CD4-positive, CD25-positive, alpha-beta regulatory T cell (primary cell): ENCODE results near the gene MPV17L. TPM values are rescaled to one million over a fixed set of nuclear protein-coding genes. Genes with fewer than 3 reads are reported as not detected.
A peak's percentile ranks its signal among the peaks of the same experiment; 100 is the strongest.
"Not testable (repeated sequence)": the region's sequence is repeated elsewhere in the genome, so short reads cannot be mapped to it uniquely, and the experiment has no call there.

ENCODE experiments used
- ATAC-seq, 2 donors: fragments of 150-1000 bp; cut with Tn5 transposase; one replicate each; pipeline ENCODE4 v1.10.0; 2021; ENCODE audit warnings: low read depth in 2 of 2, moderate number of reproducible peaks in 2 of 2, moderate library complexity in 1 of 2
- DNase-seq, 3 donors: peaks; one replicate each; pipeline versions ENCODE4 v3.0.0 to v3.0.0-alpha.2; 2012 to 2022; ENCODE audit warnings: mixed read lengths in 1 of 3
- H3K27ac ChIP-seq: one replicate; pipeline ENCODE4 v1.7.0; 2013; ENCODE audit warnings: mild to moderate bottlenecking, low read length; ENCODE audit not compliant: insufficient read depth, poor library complexity, severe bottlenecking
- H3K27me3 ChIP-seq: one replicate; pipeline ENCODE4 v1.7.0; 2013; ENCODE audit warnings: low read length; ENCODE audit not compliant: control insufficient read depth, insufficient read depth
- H3K36me3 ChIP-seq: one replicate; pipeline ENCODE4 v1.7.0; 2013; ENCODE audit warnings: mild to moderate bottlenecking, low read length, moderate library complexity; ENCODE audit not compliant: control insufficient read depth, insufficient read depth
- H3K4me1 ChIP-seq: 2 replicates; pipeline ENCODE4 v1.7.0; 2013; ENCODE audit warnings: mild to moderate bottlenecking, low read length; ENCODE audit not compliant: insufficient read depth, control insufficient read depth, poor library complexity, severe bottlenecking
- H3K4me3 ChIP-seq: one replicate; pipeline ENCODE4 v1.7.0; 2013; ENCODE audit warnings: low read depth, mild to moderate bottlenecking, low read length, moderate library complexity
- H3K9me3 ChIP-seq, 2 experiments: 1 replicate in 1 of 2; 2 replicates in 1 of 2; pipeline ENCODE4 v1.7.0; 2013; ENCODE audit warnings: low read length in 2 of 2, mild to moderate bottlenecking in 1 of 2, moderate library complexity in 1 of 2; ENCODE audit not compliant: control insufficient read depth in 2 of 2
- H3K27ac Mint-ChIP-seq, 3 donors: one replicate each; pipeline ENCODE4 v1.8.0; 2020 to 2022; ENCODE audit warnings: mild to moderate bottlenecking in 3 of 3, mixed read lengths in 3 of 3, moderate library complexity in 2 of 3
- H3K27me3 Mint-ChIP-seq: one replicate; pipeline ENCODE4 v1.8.0; 2022; ENCODE audit warnings: mild to moderate bottlenecking, mixed read lengths
- H3K36me3 Mint-ChIP-seq: one replicate; pipeline ENCODE4 v1.8.0; 2020; ENCODE audit warnings: mixed read lengths
- H3K4me1 Mint-ChIP-seq, 4 donors: one replicate each; pipeline ENCODE4 v1.8.0; 2020 to 2022; ENCODE audit warnings: mixed read lengths in 4 of 4, mild to moderate bottlenecking in 1 of 4
- H3K4me3 Mint-ChIP-seq, 4 donors: one replicate each; pipeline ENCODE4 v1.8.0; 2020 to 2022; ENCODE audit warnings: mild to moderate bottlenecking in 4 of 4, mixed read lengths in 4 of 4, moderate library complexity in 3 of 4
- H3K9me3 Mint-ChIP-seq, 7 donors: one replicate each; pipeline ENCODE4 v1.8.0; 2020 to 2022; ENCODE audit warnings: mixed read lengths in 7 of 7, mild to moderate bottlenecking in 3 of 7, moderate library complexity in 2 of 7
- polyA plus RNA-seq, 4 donors: library from polyadenylated mRNA; unstranded; fragments of 300-500 nt; fragmentation: Illumina TruSeq; gene quantifications; one replicate each; pipeline ENCODE4 v1.2.3, GENCODE V29; 2021
- total RNA-seq: library from RNA; stranded (reverse); gene quantifications from one replicate; pipeline ENCODE4 v1.2.3, GENCODE V29; 2022

Gene MPV17L
- total and polyA plus RNA-seq, 5 donors from 2014 or later: not detected

GRCh38 chr16:15382810-15383209, 12.7 kb upstream of the MPV17L start:
- H3K27ac ChIP-seq, H3K27me3 Mint-ChIP-seq, H3K4me3 ChIP-seq, H3K36me3 Mint-ChIP-seq, H3K27ac Mint-ChIP-seq, H3K27me3 ChIP-seq, H3K4me1 Mint-ChIP-seq, H3K36me3 ChIP-seq, H3K4me1 ChIP-seq, H3K9me3 Mint-ChIP-seq, H3K9me3 ChIP-seq, DNase-seq, ATAC-seq, H3K4me3 Mint-ChIP-seq: not testable (repeated sequence)

GRCh38 chr16:15388060-15388459, 7.5 kb upstream of the MPV17L start:
- H3K4me1 Mint-ChIP-seq, H3K4me3 Mint-ChIP-seq, H3K36me3 Mint-ChIP-seq, ATAC-seq, H3K36me3 ChIP-seq, H3K4me1 ChIP-seq, H3K27ac Mint-ChIP-seq, DNase-seq, H3K27ac ChIP-seq, H3K9me3 Mint-ChIP-seq, H3K27me3 ChIP-seq, H3K9me3 ChIP-seq, H3K4me3 ChIP-seq: not testable (repeated sequence)
- peaks cover 21% of the 10 kb centered on the region for H3K27me3 Mint-ChIP-seq

- not testable (repeated sequence) for H3K4me1 ChIP-seq, H3K36me3 ChIP-seq, H3K9me3 ChIP-seq, H3K36me3 Mint-ChIP-seq, H3K4me1 Mint-ChIP-seq, ATAC-seq, H3K27ac ChIP-seq, H3K27me3 ChIP-seq, DNase-seq, H3K9me3 Mint-ChIP-seq, H3K27ac Mint-ChIP-seq, H3K4me3 Mint-ChIP-seq, H3K4me3 ChIP-seq
- H3K27me3 Mint-ChIP-seq: peaks cover 24% of the 10 kb centered on the region
These were observed 5.6 kb upstream of the MPV17L start for GRCh38 chr16:15389916-15390315.

GRCh38 chr16:15393025-15393424, 2.5 kb upstream of the MPV17L start:
- Mint-ChIP-seq H3K4me3 (peak overlapping the region in 1 of 4 donors; percentile 27), H3K27me3 (peaks cover 25% of the 10 kb centered on the region)
- H3K9me3 Mint-ChIP-seq: not testable (repeated sequence)

GRCh38 chr16:15396509-15396829, 915 bp downstream of the MPV17L start:
- not testable (repeated sequence) for H3K36me3 ChIP-seq, H3K27me3 ChIP-seq, H3K36me3 Mint-ChIP-seq, DNase-seq, H3K4me3 ChIP-seq, H3K9me3 ChIP-seq, H3K9me3 Mint-ChIP-seq, H3K4me3 Mint-ChIP-seq, H3K4me1 ChIP-seq, H3K4me1 Mint-ChIP-seq, H3K27ac ChIP-seq, ATAC-seq, H3K27ac Mint-ChIP-seq
- H3K27me3 Mint-ChIP-seq: peaks cover 17% of the 10 kb centered on the region

More at GRCh38 chr16:15393025-15393424, 2.5 kb upstream of the MPV17L start:
- H3K4me1 Mint-ChIP-seq, H3K36me3 ChIP-seq, H3K4me3 ChIP-seq, H3K27me3 ChIP-seq, H3K9me3 ChIP-seq, DNase-seq, H3K36me3 Mint-ChIP-seq, H3K4me1 ChIP-seq, ATAC-seq, H3K27ac ChIP-seq, H3K27ac Mint-ChIP-seq: not testable (repeated sequence)

GRCh38 chr16:15396948-15397594, 1.5 kb downstream of the MPV17L start:
- Histone ChIP-seq H3K27me3 (no peaks in the 10 kb centered on the region), H3K36me3 (no peaks in the 10 kb centered on the region), H3K27ac (no peak overlapping the region), H3K4me1 (no peaks in the 10 kb centered on the region), H3K4me3 (no peak overlapping the region), H3K9me3 (no peaks in the 10 kb centered on the region)
- H3K4me1 Mint-ChIP-seq: no peaks in the 10 kb centered on the region
- no peaks in the 10 kb centered on the region for H3K36me3 Mint-ChIP-seq
- ATAC-seq: no peak
- H3K9me3 Mint-ChIP-seq: no peaks in the 10 kb centered on the region
- peaks cover 17% of the 10 kb centered on the region for H3K27me3 Mint-ChIP-seq
- no peak overlapping the region for H3K27ac Mint-ChIP-seq
- no peak overlapping the region for H3K4me3 Mint-ChIP-seq
- no peak for DNase-seq

GRCh38 chr16:15398618-15399316, 3.2 kb downstream of the MPV17L start:
- H3K36me3 ChIP-seq: no peaks in the 10 kb centered on the region
- Mint-ChIP-seq H3K4me1 (peaks cover 0 to 6% (median 0%) of the 10 kb centered on the region in 4 donors), H3K27me3 (peaks cover 17% of the 10 kb centered on the region), H3K4me3 (no peak overlapping the region), H3K36me3 (no peaks in the 10 kb centered on the region), H3K9me3 (no peaks in the 10 kb centered on the region), H3K27ac (no peak overlapping the region)
- H3K4me1 ChIP-seq: no peaks in the 10 kb centered on the region
- ATAC-seq (no peak), DNase-seq (no peak)
- H3K27ac ChIP-seq: no peak overlapping the region
- no peak overlapping the region for H3K4me3 ChIP-seq
- H3K27me3 ChIP-seq: no peaks in the 10 kb centered on the region
- H3K9me3 ChIP-seq: no peaks in the 10 kb centered on the region

GRCh38 chr16:15399317-15399716, 3.8 kb downstream of the MPV17L start:
- Histone ChIP-seq H3K4me1 (no peaks in the 10 kb centered on the region), H3K36me3 (no peaks in the 10 kb centered on the region), H3K27ac (no peak overlapping the region), H3K9me3 (no peaks in the 10 kb centered on the region), H3K4me3 (no peak overlapping the region), H3K27me3 (no peaks in the 10 kb centered on the region)
- Mint-ChIP-seq H3K27ac (no peak overlapping the region), H3K4me1 (peaks cover 0 to 6% (median 0%) of the 10 kb centered on the region in 4 donors), H3K36me3 (no peaks in the 10 kb centered on the region), H3K4me3 (no peak overlapping the region), H3K27me3 (peaks cover 17% of the 10 kb centered on the region), H3K9me3 (no peaks in the 10 kb centered on the region)
- no peak for ATAC-seq
- DNase-seq: no peak
